Measurements from ENCODE around the gene ENTHD1.

Gene ENTHD1

DNA sequence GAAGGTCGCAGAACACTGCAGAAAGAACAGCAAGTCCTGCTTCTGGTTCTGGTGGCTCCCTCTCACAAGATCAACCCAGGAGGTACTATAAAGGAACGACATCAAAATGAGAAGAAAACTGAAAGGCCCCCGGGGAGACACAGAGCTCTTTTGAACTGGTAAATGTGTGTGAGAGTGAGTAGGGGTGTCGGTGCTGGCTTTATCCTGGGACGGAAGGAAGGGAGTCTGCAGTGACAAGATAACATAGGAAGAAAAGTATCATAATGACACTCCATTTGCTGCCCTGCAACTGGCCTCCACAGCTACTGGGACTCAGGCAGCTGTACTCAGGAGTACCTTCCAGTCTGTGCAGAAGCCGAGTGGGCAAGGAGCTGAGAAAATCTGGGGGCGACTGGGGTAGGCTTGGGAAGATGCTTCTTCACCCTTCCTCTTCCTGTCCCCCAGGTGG is 60.9 kb downstream of the ENTHD1 start:
- no peak for TF ChIP-seq HDGF (IDR thresholded peaks at IDR 0.05; ENCODE audit: borderline replicate concordance)
- no peak for TF ChIP-seq FOXM1 (IDR thresholded peaks at IDR 0.05; ENCODE audit: borderline replicate concordance)
- TF ChIP-seq L3MBTL2 (conservative IDR thresholded peaks at IDR 0.05): no peak
- TF ChIP-seq ZNF384 (IDR thresholded peaks at IDR 0.05): no peak
- TF ChIP-seq CTBP1 (IDR thresholded peaks at IDR 0.05; ENCODE audit: borderline replicate concordance): no peak
- TF ChIP-seq FOXA1 (IDR thresholded peaks at IDR 0.05): no peak
- no peak for TF ChIP-seq SUZ12 (IDR thresholded peaks at IDR 0.05)
- TF ChIP-seq ELF4 (IDR thresholded peaks at IDR 0.05): no peak
- no peak for TF ChIP-seq LEF1 (IDR thresholded peaks at IDR 0.05; ENCODE audit: borderline replicate concordance)
- no peak for TF ChIP-seq FOXK2 (IDR thresholded peaks at IDR 0.05)
- no peak for TF ChIP-seq NFRKB (IDR thresholded peaks at IDR 0.05)
- no peak for TF ChIP-seq TARDBP (IDR thresholded peaks at IDR 0.05)
- no peak for TF ChIP-seq BHLHE40 (IDR thresholded peaks at IDR 0.05; ENCODE audit: borderline replicate concordance)
- TF ChIP-seq, protein P1, sequence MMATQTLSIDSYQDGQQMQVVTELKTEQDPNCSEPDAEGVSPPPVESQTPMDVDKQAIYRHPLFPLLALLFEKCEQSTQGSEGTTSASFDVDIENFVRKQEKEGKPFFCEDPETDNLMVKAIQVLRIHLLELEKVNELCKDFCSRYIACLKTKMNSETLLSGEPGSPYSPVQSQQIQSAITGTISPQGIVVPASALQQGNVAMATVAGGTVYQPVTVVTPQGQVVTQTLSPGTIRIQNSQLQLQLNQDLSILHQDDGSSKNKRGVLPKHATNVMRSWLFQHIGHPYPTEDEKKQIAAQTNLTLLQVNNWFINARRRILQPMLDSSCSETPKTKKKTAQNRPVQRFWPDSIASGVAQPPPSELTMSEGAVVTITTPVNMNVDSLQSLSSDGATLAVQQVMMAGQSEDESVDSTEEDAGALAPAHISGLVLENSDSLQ (IDR thresholded peaks at IDR 0.05): no peak
- TF ChIP-seq SP1 (IDR thresholded peaks at IDR 0.05): no peak
- TF ChIP-seq ARNT (IDR thresholded peaks at IDR 0.05): no peak
- no peak for DNase-seq (ENCODE audit: extremely low spot score)
- ChIA-PET CTCF (interaction anchor here (1.2 kb wide), 1 partner anchor 192 kb away, joined by 3 read pairs; no protein-coding TSS in a partner anchor), POLR2A (no interaction called here)

DNA sequence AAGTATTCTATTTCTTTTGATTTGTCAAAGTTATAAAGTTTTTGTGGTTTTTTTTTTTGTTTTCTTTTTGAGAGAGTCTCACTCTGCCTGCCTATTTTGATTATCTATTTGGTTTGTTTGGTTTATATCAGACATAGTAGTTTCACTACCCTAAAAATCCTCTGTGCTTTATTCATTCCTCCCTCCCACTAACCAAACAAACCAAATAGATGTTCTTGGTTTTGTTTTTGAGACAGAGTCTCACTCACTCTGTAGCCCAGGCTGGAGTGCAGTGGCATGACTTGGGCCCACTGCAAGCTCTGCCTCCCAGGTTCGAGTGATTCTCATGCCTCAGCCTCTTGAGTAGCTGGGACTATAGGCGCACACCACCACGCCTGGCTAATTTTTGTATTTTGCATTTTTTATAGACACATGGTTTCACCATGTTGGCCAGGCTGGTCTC is 67.9 kb downstream of the ENTHD1 start:
- CTCF ChIA-PET: no interaction called here
- TF ChIP-seq ARNT (IDR thresholded peaks at IDR 0.05): no peak
- DNase-seq (ENCODE audit: extremely low spot score): no peak
- POLR2A ChIA-PET: no interaction called here

DNA sequence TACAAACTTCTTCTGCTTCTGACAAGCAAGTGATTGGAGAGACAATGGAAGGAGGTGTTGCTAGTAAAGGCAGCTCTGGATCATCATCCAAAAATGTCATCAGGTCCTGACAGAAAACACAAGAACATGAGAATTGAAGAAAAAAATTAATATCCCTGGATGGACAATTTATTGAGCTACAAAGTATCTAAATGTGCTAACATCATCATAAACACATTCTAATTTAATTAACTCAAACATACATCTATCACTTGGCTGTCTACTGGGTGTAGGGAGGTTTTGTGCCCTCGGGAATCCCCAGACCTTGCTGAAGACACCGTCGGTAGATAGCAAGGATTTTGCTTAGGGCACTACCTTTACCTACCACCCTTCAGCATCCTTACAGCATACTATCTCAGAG is 72.6 kb downstream of the ENTHD1 start:
- CTCF ChIA-PET: no interaction called here
- TF ChIP-seq SP1 (IDR thresholded peaks at IDR 0.05): no peak
- no peak for TF ChIP-seq FOXM1 (IDR thresholded peaks at IDR 0.05; ENCODE audit: borderline replicate concordance)
- no peak for TF ChIP-seq CTBP1 (IDR thresholded peaks at IDR 0.05; ENCODE audit: borderline replicate concordance)
- DNase-seq (ENCODE audit: extremely low spot score): no peak
- POLR2A ChIA-PET: no interaction called here

DNA sequence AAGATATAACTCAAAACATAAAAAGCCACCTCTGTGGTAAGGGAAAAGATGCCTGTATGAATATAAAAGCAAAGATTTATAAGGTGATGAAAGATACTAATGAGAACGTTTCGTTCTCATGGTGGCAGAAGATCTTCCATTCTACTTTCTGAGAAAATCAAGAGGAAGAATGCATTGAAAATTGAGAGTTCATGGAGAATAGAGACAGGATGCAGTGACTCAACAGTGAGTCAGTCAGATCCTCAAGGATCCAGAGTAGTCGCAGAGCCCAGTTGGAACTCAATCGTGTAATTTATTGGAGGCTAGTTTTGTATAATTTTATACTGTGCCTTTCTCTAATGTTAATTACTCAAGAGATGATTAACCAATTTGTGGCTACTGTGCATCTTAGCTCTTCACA is 73.3 kb downstream of the ENTHD1 start:
- no peak for DNase-seq (ENCODE audit: extremely low spot score)

DNA sequence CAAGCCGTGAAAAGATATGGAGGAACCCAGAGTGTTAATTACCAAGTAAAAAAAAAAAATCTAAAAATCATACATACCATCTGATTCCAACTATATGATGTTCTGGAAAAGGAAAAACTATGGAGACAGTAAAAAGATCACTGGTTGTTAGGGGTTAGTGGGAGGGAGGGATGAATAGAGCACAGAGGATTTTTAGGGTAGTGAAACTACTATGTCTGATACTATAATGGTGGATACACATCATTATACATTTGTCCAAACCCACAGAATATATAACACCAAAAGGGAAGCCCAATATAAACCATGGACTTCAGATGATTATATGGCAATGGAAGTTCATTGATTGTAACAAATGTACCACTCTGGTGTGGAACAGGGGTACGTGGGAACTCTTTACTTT is 74.1 kb downstream of the ENTHD1 start:
- ChIA-PET POLR2A (interaction anchor here (0.7 kb wide), 1 partner anchor 225 kb away, joined by 3 read pairs; no protein-coding TSS in a partner anchor), CTCF (no interaction called here)
- no peak for DNase-seq (ENCODE audit: extremely low spot score)
- TF ChIP-seq FOXK2 (IDR thresholded peaks at IDR 0.05) (no peak), ARNT (IDR thresholded peaks at IDR 0.05) (no peak), TARDBP (IDR thresholded peaks at IDR 0.05) (no peak), FOXA1 (IDR thresholded peaks at IDR 0.05) (no peak), L3MBTL2 (conservative IDR thresholded peaks at IDR 0.05) (no peak), FOXM1 (IDR thresholded peaks at IDR 0.05; ENCODE audit: borderline replicate concordance) (no peak), LEF1 (IDR thresholded peaks at IDR 0.05; ENCODE audit: borderline replicate concordance) (no peak), HDGF (IDR thresholded peaks at IDR 0.05; ENCODE audit: borderline replicate concordance) (no peak), NFRKB (IDR thresholded peaks at IDR 0.05) (no peak), CTBP1 (IDR thresholded peaks at IDR 0.05; ENCODE audit: borderline replicate concordance) (no peak), BHLHE40 (IDR thresholded peaks at IDR 0.05; ENCODE audit: borderline replicate concordance) (no peak), SP1 (IDR thresholded peaks at IDR 0.05) (no peak)
- TF ChIP-seq, protein P1 (IDR thresholded peaks at IDR 0.05): no peak

More for the DNA sequence above, 73.3 kb downstream of the ENTHD1 start:
- POLR2A ChIA-PET: no interaction called here
- no peak for TF ChIP-seq ZNF384 (IDR thresholded peaks at IDR 0.05)
- TF ChIP-seq SUZ12 (IDR thresholded peaks at IDR 0.05): no peak
- TF ChIP-seq SP1 (IDR thresholded peaks at IDR 0.05): no peak
- TF ChIP-seq, protein P1 (IDR thresholded peaks at IDR 0.05): no peak
- TF ChIP-seq FOXK2 (IDR thresholded peaks at IDR 0.05): no peak
- TF ChIP-seq HDGF (IDR thresholded peaks at IDR 0.05; ENCODE audit: borderline replicate concordance): no peak
- TF ChIP-seq FOXM1 (IDR thresholded peaks at IDR 0.05; ENCODE audit: borderline replicate concordance): no peak
- CTCF ChIA-PET: no interaction called here

DNA sequence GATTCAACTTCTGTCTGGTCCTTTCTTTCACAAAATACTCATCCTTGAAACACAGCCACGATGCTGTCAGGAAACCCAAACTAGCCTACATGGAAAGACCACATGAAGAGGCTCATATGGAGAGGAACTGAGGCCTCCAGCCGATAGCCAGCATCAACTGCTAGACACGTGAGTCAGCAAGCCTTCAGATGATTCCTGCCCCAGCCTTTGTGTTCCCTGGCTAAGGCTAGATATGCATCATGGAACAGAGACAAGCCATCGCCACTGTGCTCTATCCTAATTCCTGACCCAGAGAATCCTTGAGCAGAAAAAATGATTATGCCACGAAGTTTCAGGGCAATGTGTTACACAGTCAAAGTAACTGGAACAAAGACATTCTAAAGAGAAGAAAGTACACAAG is 75.5 kb downstream of the ENTHD1 start:
- POLR2A ChIA-PET: no interaction called here
- DNase-seq (ENCODE audit: extremely low spot score): no peak
- CTCF ChIA-PET: no interaction called here
- TF ChIP-seq FOXA1 (IDR thresholded peaks at IDR 0.05) (no peak), FOXK2 (IDR thresholded peaks at IDR 0.05) (no peak), HDGF (IDR thresholded peaks at IDR 0.05; ENCODE audit: borderline replicate concordance) (no peak), SUZ12 (IDR thresholded peaks at IDR 0.05) (no peak), CTBP1 (IDR thresholded peaks at IDR 0.05; ENCODE audit: borderline replicate concordance) (no peak), NFRKB (IDR thresholded peaks at IDR 0.05) (no peak), FOXM1 (IDR thresholded peaks at IDR 0.05; ENCODE audit: borderline replicate concordance) (no peak), BHLHE40 (IDR thresholded peaks at IDR 0.05; ENCODE audit: borderline replicate concordance) (no peak), LEF1 (IDR thresholded peaks at IDR 0.05; ENCODE audit: borderline replicate concordance) (no peak), SP1 (IDR thresholded peaks at IDR 0.05) (no peak), ARNT (IDR thresholded peaks at IDR 0.05) (no peak), TARDBP (IDR thresholded peaks at IDR 0.05) (no peak), ELF4 (IDR thresholded peaks at IDR 0.05) (no peak), ZNF384 (IDR thresholded peaks at IDR 0.05) (no peak), L3MBTL2 (conservative IDR thresholded peaks at IDR 0.05) (no peak)
- TF ChIP-seq, protein P1 (IDR thresholded peaks at IDR 0.05): no peak

All from HEK293T (cell line).